Erythroblast (primary cell): ENCODE results near the gene ARAP2.

Source experiments
- GATA1 ChIP-seq: IDR thresholded peaks from 2 replicates; pipeline ENCODE4 v1.6.1; 2011; ENCODE audit warnings: low read depth, mild to moderate bottlenecking, control low read depth, low read length, moderate library complexity
- POLR2A ChIP-seq: IDR thresholded peaks from 2 replicates; pipeline ENCODE4 v1.6.1; 2011; ENCODE audit warnings: mild to moderate bottlenecking, low read length

GRCh38 chr4:36024901-36025660 is 219.2 kb downstream of the ARAP2 start:
- TF ChIP-seq POLR2A (no peak), GATA1 (no peak)
